C4-2B (cell line): Measurements from ENCODE around the gene ZNF275.

ENCODE experiments used
- ZFX ChIP-seq: fragments of 450-650 bp; IDR thresholded peaks from 2 replicates; pipeline ENCODE4 v1.6.1; 2017
- TF ChIP-seq, protein P1 (sequence below): fragments of 450-650 bp; conservative IDR thresholded peaks from 2 replicates; pipeline ENCODE4 v1.5.1; 2017; ENCODE audit warnings: mild to moderate bottlenecking

- TF ChIP-seq, protein P1, sequence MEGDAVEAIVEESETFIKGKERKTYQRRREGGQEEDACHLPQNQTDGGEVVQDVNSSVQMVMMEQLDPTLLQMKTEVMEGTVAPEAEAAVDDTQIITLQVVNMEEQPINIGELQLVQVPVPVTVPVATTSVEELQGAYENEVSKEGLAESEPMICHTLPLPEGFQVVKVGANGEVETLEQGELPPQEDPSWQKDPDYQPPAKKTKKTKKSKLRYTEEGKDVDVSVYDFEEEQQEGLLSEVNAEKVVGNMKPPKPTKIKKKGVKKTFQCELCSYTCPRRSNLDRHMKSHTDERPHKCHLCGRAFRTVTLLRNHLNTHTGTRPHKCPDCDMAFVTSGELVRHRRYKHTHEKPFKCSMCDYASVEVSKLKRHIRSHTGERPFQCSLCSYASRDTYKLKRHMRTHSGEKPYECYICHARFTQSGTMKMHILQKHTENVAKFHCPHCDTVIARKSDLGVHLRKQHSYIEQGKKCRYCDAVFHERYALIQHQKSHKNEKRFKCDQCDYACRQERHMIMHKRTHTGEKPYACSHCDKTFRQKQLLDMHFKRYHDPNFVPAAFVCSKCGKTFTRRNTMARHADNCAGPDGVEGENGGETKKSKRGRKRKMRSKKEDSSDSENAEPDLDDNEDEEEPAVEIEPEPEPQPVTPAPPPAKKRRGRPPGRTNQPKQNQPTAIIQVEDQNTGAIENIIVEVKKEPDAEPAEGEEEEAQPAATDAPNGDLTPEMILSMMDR: no peak
- no peak for TF ChIP-seq ZFX
Observed at GRCh38 chrX:153375571-153375970, 41.6 kb downstream of the ZNF275 start.
